HG03103 (cell line): ENCODE results near the gene GNG12.
A peak's percentile ranks its signal among the peaks of the same experiment; 100 is the strongest.

Experiments used
- ATAC-seq: cut with Tn5 transposase; IDR thresholded peaks from one replicate; pipeline ENCODE4 v1.9.1; 2021; ENCODE audit warnings: low read depth; ENCODE audit not compliant: unreplicated experiment

GNG12 gene

DNA sequence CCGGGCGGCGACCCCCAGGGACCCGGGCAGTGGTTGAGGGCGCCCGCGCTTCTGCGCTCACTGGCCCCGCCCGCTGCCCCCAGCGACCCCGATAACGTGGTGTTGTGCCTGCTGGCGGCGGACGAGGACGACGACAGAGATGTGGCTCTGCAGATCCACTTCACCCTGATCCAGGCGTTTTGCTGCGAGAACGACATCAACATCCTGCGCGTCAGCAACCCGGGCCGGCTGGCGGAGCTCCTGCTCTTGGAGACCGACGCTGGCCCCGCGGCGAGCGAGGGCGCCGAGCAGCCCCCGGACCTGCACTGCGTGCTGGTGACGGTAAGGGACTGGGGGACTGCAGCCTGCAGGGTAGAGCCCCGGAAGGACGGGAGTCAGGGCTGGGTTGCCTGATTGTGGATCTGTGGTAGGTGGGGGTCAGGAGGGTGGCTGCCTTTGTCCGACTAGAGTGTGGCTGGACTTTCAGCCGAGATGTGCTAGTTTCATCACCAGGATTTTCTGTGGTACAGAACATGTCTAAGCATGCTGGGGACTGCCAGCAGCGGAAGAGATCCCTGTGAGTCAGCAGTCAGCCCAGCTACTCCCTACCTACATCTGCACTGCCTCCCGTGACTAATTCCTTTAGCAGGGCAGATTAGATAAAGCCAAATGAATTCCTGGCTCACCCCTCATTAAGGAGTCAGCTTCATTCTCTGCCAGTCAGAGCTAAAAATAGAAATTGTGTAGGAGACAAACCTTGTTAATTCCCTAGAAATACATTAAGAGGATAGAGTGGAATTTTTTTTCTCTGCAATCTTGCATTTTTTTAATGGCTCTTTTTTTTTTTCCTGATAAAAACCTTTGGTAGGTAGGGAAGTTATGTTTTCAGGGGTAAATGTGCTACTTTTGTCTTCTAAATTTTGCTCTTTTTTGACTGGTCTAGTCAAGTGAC lies 146.7 kb downstream of the GNG12 start:
- ATAC-seq = peak; percentile 15

DNA sequence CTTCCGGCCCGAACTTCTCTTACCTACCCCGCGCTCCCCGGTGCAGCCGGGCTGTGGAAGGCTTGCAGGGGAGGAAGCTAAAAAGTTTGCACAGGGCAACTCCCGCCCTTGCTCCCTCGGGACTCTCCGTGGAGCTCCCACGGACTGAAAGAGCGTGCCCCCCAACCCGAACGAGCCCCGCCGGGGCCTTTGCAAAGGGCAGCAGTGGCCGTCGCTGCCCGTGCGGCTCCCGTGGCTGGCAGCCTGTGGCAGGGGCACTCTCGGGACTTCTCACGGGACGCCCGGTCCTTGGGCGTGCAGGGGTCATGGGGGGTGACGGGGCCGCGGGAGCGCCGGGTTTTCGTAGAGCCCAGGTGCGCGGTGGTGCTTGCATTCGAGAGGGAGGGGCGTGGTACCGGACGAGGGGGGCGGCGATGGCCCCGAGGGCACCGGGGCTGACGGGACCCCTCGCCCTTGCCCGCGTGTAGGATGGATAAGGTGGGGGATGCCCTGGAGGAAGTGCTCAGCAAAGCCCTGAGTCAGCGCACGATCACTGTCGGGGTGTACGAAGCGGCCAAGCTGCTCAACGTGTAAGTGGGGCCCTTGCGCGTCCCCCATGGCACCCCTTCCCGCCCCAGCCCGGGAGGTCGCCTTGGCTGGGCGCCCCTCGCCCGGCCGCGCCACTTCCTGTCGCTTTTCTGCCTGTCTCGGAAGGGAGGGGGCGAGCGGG lies 147.6 kb downstream of the GNG12 start:
- ATAC-seq = peak; percentile 6

- peak; percentile 83 for ATAC-seq
Observed at GRCh38 chr1:67685067-67685557, 148.2 kb downstream of the GNG12 start, which contains the start of gene GADD45A. TSS of gene GADD45A (plus strand) at chr1:67685201. CDS start at chr1:67685495, 294 bp downstream.

DNA sequence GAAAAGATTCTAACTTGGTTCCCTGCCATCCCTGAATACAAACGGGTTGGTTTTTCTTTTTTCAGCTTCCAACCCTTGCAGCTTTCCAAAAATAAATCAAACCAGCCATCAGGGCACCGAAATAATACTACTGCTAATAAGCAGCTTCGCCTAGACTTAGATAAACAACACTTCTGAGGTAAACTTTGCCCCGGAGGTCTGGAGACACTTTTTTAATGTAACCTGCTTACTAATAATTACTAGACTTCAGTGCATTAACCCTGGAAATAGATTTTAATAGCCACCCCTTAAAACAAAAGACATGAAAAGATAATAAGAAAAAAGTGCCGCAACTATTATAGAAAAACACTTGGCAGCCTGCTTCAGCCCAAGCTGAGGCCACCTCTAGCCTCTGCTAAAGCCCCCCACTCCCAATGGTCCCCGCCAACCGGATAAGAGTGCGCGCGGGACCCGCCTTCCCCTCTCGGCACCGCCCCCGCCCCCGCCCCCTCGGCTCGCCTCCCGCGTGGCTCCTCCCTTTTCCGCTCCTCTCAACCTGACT lies 148.7 kb downstream of the GNG12 start:
- ATAC-seq = no peak

DNA sequence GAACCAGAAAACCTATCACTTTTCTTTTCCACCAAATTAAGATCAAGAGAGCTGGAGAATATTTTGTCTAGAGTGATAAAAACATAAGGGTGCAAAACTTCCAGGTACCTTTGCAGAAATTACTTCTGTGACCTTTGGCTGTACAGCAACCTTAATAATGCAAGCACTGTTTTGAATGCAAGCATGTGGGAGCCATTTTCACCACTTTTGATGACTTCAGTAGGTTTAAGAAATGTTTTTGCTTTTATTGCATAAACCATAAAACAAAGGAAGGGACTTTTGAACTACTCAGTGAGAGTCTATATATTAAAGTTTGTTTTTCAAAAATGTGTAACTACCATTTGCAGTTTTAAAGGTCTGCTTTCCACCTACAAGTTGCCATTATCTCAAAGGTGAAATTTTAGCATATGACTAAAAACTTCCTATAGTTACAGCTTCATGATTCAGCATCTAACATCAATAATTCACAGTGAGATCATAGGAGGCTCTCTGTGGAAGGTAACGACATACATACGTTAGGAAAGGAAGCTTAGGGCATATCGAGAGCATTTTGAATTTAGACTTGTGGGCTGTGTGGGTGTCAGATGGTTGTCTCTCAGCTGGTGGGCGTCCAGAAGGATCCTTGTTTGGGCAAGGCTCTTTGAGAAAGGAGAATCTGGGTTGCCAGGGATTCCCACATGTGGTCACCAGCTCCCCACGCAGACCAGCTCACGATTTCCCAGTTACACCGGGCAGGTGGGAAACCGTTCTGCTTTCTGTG lies 149.3 kb downstream of the GNG12 start:
- ATAC-seq = no peak

DNA sequence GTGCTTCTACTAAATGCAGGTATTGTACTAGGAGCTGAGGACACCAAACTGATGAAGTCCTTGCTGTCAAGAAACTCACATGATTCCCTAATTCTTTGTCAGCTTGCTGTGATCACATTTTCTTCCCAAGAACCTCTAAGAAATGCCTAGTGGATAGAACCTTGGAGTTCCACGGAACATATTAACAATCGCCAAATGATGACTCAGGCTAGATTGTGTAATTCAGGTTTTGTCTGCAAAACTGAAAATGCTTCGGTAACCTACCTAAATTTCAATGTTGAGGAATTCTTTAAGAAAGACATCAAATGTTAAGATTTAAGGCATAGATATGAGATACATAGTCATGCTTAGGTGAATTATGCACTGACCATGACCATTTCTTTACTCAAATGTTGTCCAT lies 150.0 kb downstream of the GNG12 start:
- ATAC-seq = no peak

DNA sequence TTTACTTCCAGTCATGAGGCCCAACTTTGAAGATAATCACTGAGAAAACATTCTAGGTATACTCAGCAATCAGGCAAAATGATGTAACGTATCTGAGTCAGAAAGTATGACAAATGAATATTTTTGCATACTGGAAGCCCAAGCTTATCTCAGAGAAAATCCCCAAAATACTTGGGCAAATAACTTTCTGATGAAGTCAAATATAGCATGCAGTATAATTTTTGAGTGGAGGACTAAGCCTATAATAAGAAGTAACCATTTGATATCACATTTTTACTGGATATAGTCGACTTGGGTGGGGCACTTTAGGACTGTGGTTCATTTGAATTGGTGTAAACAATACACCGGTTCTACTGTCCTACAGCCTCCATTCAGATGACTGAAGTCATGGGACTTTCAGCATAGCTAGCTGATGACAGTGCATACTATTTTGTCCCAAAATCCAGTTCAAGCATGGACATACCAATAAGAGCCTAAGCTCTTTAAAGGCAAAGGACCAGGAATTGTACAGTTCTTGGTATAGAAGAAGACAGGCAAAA lies 150.5 kb downstream of the GNG12 start:
- ATAC-seq = no peak

DNA sequence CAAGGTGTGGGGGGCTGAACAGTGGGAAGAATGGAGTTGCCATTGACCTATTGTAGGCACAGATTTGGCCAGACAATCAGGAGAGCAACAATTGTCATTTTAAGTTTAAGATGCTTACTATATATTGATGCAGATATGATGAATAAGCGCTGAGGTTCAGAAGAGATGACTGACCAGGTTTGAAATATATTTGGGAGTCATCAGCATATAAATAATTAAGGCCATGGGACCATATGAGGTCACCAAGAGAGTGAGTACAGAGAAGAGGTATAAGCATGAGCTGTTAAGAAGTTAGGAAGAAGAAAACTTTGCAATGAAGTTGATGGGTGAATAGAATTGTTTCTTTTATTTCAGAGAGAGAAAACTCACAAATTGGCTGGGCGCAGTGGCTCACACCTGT lies 152.8 kb downstream of the GNG12 start:
- no peak for ATAC-seq

DNA sequence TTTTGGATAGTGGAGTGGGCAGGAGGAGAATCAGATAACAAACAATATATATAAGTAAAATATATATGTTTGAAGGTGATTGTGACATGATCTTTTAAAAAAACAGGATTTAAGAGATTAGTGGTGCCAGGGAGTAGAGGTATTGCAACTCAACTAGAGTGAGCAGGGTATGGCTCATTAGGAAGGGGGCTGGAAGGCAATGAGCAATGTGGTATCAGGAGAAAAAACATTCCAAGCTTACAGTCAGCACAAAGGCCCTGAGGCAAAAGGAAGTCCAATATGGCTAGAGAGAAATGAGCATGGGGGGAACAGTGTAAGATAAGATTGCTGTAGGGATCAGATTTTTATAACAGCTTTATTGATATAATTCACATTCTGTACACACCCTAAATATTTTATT lies 153.6 kb downstream of the GNG12 start:
- no peak for ATAC-seq

DNA sequence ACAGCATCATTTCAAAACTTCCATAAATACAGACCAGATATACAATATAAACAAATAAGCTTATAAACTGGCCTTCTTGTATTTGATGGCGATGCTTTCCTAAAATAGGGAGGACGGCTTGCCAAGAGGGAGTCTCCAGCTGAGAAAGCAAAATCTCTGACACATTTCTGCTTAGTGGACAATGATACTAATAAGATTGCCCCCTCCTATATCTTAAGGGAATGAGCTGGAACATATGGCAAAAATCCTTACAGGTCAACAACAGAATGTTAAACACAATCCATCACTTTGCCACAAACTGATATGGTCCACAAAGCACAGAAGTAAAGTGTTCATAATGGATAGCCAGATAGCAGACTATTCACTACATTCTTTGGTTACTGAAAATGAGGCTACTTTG lies 155.3 kb downstream of the GNG12 start:
- ATAC-seq = no peak

GRCh38 chr1:67677408-67677807 lies 155.9 kb downstream of the GNG12 start:
- ATAC-seq = no peak

DNA sequence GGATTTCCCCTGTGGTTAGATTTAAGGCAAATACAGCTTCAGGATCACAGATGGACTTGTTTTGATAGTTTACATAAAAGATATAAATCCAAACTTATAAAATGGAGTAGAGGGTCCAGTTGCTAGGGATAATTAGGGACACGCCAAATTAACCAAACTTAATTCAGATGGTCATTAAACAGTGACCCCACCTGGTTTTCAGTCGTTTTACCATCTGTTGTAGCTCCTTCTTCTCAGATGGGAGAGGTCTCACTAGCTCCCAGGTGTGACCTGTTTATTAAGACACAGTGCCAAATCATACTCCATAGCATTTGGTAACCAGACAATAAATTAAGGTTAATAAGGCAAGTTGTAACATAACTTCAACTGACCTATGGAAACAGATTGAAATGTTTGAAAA lies 156.3 kb downstream of the GNG12 start:
- no peak for ATAC-seq

DNA sequence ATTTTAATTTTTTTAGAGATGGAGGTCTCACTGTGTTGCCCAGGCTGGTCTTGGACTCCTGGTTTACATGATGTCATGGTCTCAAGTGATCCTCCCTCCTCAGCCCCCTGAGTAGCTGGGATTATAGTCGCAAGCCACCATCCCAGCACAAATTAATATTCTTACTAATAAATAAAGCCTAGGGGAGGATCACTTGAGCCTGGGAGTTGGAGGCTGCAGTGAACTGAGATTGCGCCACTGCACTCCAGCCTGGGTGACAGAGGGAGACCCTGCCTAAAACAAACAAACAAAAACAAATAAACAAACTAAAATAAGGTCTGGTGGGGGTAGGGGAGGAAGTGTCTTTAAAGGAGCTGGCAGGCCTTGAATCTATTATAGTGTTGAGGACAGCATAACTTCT lies 157.0 kb downstream of the GNG12 start:
- no peak for ATAC-seq

DNA sequence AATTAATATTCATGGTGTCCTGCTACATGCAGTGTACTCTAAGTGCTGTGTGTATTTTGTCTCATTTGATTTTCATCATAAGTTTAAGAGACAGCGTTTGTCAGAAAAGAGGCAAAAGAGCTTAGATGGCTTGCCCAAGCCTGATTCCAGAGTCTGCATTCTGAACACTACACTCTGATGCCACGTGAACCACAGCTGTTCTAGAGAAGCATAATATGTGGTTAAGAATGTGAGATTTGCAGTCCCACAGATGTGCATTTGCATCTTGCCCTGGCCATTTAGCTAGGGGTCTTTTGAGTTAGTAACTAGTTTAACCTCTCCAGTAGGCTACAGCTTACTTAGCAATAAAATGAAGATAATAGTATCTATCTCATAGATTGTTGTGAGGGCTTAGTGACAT lies 157.5 kb downstream of the GNG12 start:
- ATAC-seq = no peak

DNA sequence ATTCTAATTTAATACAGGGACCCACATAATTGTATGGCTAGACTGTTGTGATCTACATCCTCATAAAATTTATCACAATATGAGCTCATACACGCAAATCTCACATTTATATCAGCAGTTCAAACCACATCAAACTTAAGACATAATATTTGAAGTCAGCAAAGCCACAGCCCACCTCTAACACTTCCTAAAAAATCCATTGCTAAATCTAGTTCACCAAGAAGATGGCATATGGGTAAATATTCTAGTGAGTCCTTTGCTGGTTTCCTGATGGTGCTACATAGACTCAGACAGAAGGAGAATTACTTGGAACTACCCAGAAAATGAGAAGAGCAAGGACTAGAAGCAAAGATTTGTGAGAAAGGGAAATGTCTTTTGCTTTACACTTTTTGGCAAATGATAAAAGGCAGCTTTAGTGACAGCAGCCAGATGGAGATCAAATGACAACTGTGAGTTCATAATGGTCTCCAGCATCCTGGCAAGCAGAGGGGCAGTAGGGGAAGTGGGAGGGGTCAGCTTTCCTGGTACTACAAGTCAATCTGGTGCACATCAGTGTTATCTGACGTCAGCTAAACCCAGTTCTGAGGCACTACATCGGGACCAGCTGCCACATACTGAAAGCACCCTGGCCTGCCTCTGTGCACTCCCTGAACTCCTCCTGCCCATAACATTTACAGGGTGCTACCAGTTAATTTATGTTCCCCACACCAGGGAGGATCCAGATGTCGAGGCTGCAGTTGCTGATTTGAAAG lies 158.8 kb downstream of the GNG12 start:
- no peak for ATAC-seq

- no peak for ATAC-seq
Observed at GRCh38 chr1:67673468-67674201, 159.6 kb downstream of the GNG12 start.

GRCh38 chr1:67672260-67672803 lies 160.9 kb downstream of the GNG12 start:
- no peak for ATAC-seq

- no peak for ATAC-seq
Observed at GRCh38 chr1:67668660-67669059, 164.6 kb downstream of the GNG12 start.

- no peak for ATAC-seq
Observed at GRCh38 chr1:67666636-67667035, 166.6 kb downstream of the GNG12 start.
